Activated CD4-positive, alpha-beta T cell treated with anti-CD3 and anti-CD28 coated beads, Interleukin-2, Interleukin-4, amounts not matched to agents 100 ng/mL and 50 ng/mL, durations not matched to agents 16 hours and 8 hours (primary cell): ENCODE data around the gene EFNA3.

ENCODE experiments used
- DNase-seq: peaks from one replicate; pipeline ENCODE4 v3.0.0-alpha.2; 2020; ENCODE audit warnings: low spot score

Gene EFNA3

GRCh38 chr1:155083865-155084721 lies 5.5 kb downstream of the EFNA3 start:
- no peak for DNase-seq

GRCh38 chr1:155084722-155085503 lies 6.3 kb downstream of the EFNA3 start:
- peak; percentile 94 for DNase-seq

GRCh38 chr1:155085504-155086127 lies 7.0 kb downstream of the EFNA3 start:
- DNase-seq: peak; percentile 68

GRCh38 chr1:155086128-155086741 lies 7.6 kb downstream of the EFNA3 start:
- DNase-seq: peak; percentile 80

- DNase-seq: no peak
Observed at GRCh38 chr1:155086856-155087535, 8.4 kb downstream of the EFNA3 start.

GRCh38 chr1:155091071-155092051 lies 12.7 kb downstream of the EFNA3 start:
- peak; percentile 85 for DNase-seq

GRCh38 chr1:155092131-155092530 lies 13.5 kb downstream of the EFNA3 start:
- no peak for DNase-seq

GRCh38 chr1:155092641-155093040 lies 14.0 kb downstream of the EFNA3 start:
- no peak for DNase-seq

GRCh38 chr1:155093911-155094621 lies 15.4 kb downstream of the EFNA3 start:
- DNase-seq: no peak

GRCh38 chr1:155094622-155094948 lies 15.9 kb downstream of the EFNA3 start:
- no peak for DNase-seq

- no peak for DNase-seq
Observed at GRCh38 chr1:155099331-155099730, 20.7 kb downstream of the EFNA3 start.

GRCh38 chr1:155103325-155103724 lies 24.7 kb downstream of the EFNA3 start:
- DNase-seq: no peak

- DNase-seq: no peak
Observed at GRCh38 chr1:155104605-155105534, 26.2 kb downstream of the EFNA3 start.

GRCh38 chr1:155105604-155106011 lies 27.0 kb downstream of the EFNA3 start:
- DNase-seq: no peak

GRCh38 chr1:155106862-155107261 lies 28.2 kb downstream of the EFNA3 start:
- DNase-seq: no peak

- no peak for DNase-seq
Observed at GRCh38 chr1:155107309-155108264, 28.9 kb downstream of the EFNA3 start.

- no peak for DNase-seq
Observed at GRCh38 chr1:155108296-155108695, 29.7 kb downstream of the EFNA3 start.

- DNase-seq: no peak
Observed at GRCh38 chr1:155110381-155110780, 31.7 kb downstream of the EFNA3 start.
